ENCODE data around the gene AGAP1.

Gene AGAP1

DNA sequence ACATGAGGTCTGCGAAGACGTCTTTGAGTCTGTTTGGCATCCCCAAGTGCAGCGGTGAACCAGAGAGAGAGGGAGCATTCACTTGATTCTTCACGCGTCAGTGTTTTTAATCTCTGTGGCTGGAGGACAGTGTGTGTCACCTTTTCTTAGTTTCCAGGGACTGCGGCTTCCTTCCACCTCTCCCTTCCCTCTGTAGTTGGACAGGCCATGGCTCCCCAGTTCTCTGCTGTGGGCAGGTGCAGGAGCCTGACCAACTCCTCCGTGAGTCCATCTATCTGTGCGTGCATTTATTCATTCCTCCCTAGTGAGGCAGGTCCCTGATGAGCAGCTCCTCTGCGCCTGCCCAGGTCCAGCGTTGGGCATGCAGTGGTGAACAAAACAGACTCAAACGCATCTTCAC, 42.9 kb downstream of the AGAP1 start:
- no peaks in the 10 kb centered on the region for H3K9me3 ChIP-seq (ENCODE audit: severe bottlenecking)
- peaks cover 11% of the 10 kb centered on the region for H3K4me1 ChIP-seq (ENCODE audit: insufficient read depth, poor library complexity, severe bottlenecking)
- H3K27ac ChIP-seq (ENCODE audit: poor library complexity, severe bottlenecking): no peak overlapping the region
- H3K4me3 ChIP-seq (ENCODE audit: severe bottlenecking): no peak overlapping the region
- DNase-seq (ENCODE audit: low spot score) (no peak), ATAC-seq (ENCODE audit: low read depth) (no peak)
- H3K27me3 ChIP-seq (ENCODE audit: insufficient read depth, poor library complexity, severe bottlenecking): no peaks in the 10 kb centered on the region
- no peaks in the 10 kb centered on the region for H3K36me3 ChIP-seq (ENCODE audit: low read depth)
- TF ChIP-seq, protein P1, sequence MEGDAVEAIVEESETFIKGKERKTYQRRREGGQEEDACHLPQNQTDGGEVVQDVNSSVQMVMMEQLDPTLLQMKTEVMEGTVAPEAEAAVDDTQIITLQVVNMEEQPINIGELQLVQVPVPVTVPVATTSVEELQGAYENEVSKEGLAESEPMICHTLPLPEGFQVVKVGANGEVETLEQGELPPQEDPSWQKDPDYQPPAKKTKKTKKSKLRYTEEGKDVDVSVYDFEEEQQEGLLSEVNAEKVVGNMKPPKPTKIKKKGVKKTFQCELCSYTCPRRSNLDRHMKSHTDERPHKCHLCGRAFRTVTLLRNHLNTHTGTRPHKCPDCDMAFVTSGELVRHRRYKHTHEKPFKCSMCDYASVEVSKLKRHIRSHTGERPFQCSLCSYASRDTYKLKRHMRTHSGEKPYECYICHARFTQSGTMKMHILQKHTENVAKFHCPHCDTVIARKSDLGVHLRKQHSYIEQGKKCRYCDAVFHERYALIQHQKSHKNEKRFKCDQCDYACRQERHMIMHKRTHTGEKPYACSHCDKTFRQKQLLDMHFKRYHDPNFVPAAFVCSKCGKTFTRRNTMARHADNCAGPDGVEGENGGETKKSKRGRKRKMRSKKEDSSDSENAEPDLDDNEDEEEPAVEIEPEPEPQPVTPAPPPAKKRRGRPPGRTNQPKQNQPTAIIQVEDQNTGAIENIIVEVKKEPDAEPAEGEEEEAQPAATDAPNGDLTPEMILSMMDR (IDR thresholded peaks at IDR 0.05; ENCODE audit: poor library complexity, severe bottlenecking): no peak

DNA sequence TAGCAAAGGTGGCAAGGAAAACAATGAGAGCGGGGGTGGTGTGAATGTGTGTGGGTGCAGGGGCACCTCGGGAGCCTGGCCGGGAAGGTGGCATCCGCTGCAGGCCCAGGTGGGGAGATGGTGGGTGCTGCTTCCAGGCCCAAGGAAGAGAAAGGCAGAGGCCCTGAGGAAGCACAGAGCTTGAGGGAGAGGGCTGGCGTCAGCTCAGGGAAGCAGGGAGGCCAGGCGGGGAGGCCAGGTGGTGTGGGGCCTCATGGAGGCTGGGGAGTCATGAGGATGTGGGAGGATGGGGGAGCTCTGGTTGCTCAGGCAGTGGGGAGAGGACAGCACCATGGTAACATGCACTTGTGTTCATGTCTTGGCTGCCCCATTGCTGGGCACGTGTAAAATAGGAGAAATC, 43.3 kb downstream of the AGAP1 start:
- DNase-seq (ENCODE audit: low spot score): no peak
- TF ChIP-seq, protein P1 (IDR thresholded peaks at IDR 0.05; ENCODE audit: poor library complexity, severe bottlenecking): no peak
- Histone ChIP-seq H3K4me3 (ENCODE audit: severe bottlenecking) (no peak overlapping the region), H3K27me3 (ENCODE audit: insufficient read depth, poor library complexity, severe bottlenecking) (no peaks in the 10 kb centered on the region), H3K36me3 (ENCODE audit: low read depth) (no peaks in the 10 kb centered on the region), H3K4me1 (ENCODE audit: insufficient read depth, poor library complexity, severe bottlenecking) (peaks cover 12% of the 10 kb centered on the region), H3K27ac (ENCODE audit: poor library complexity, severe bottlenecking) (no peak overlapping the region), H3K9me3 (ENCODE audit: severe bottlenecking) (no peaks in the 10 kb centered on the region)
- no peak for ATAC-seq (ENCODE audit: low read depth)

DNA sequence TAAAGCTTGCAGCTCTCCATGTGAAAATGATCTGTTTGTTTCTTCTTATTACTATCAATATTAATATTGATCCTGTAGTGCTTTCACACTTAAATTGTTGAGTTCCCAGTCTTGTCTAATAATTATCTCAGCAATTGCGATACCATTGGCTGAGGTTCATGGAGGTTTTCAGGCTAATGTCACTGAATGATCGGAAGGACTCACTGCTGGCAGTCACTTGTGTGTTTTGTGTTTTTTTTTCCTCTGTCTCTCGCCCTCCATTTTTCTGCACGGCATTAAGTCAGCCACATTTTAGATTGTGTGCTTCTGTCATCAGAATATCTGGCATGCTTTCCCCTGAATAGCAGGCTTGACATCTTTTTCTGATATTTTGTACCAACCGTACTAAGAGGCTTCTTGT, 43.7 kb downstream of the AGAP1 start:
- Histone ChIP-seq H3K4me1 (ENCODE audit: insufficient read depth, poor library complexity, severe bottlenecking) (peaks cover 12% of the 10 kb centered on the region), H3K4me3 (ENCODE audit: severe bottlenecking) (no peak overlapping the region), H3K27ac (ENCODE audit: poor library complexity, severe bottlenecking) (no peak overlapping the region), H3K27me3 (ENCODE audit: insufficient read depth, poor library complexity, severe bottlenecking) (no peaks in the 10 kb centered on the region), H3K9me3 (ENCODE audit: severe bottlenecking) (no peaks in the 10 kb centered on the region), H3K36me3 (ENCODE audit: low read depth) (no peaks in the 10 kb centered on the region)
- TF ChIP-seq, protein P1 (IDR thresholded peaks at IDR 0.05; ENCODE audit: poor library complexity, severe bottlenecking): no peak
- DNase-seq (ENCODE audit: low spot score): no peak
- ATAC-seq (ENCODE audit: low read depth): no peak

DNA sequence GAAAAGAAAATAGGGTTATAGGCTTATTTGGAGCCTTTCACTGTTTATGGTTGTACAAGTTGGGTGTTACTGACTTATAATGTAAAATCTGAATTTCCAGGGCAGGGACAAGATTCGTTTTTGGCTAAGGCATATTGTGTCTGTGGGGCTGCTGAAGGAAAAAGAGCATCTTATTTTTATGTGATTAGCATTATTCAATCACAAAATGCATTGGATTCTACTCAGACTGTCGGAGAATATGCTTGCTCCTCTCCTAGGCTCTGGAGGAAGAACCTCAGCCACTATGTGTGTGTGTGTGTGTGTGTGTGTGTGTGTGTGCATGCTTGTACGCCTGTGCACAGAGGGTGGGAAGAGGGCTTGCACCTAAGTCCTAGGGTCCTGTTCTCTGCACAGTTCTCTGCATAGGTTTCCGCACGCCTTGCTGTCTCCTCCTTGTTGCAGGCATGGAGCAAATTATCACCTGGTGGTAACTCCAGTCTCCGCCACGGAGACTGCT, 44.3 kb downstream of the AGAP1 start:
- Histone ChIP-seq H3K36me3 (ENCODE audit: low read depth) (no peaks in the 10 kb centered on the region), H3K4me1 (ENCODE audit: insufficient read depth, poor library complexity, severe bottlenecking) (peaks cover 12% of the 10 kb centered on the region), H3K4me3 (ENCODE audit: severe bottlenecking) (no peak overlapping the region), H3K27me3 (ENCODE audit: insufficient read depth, poor library complexity, severe bottlenecking) (no peaks in the 10 kb centered on the region), H3K9me3 (ENCODE audit: severe bottlenecking) (no peaks in the 10 kb centered on the region), H3K27ac (ENCODE audit: poor library complexity, severe bottlenecking) (no peak overlapping the region)
- ATAC-seq (ENCODE audit: low read depth) (no peak), DNase-seq (ENCODE audit: low spot score) (no peak)
- TF ChIP-seq, protein P1 (IDR thresholded peaks at IDR 0.05; ENCODE audit: poor library complexity, severe bottlenecking): no peak

DNA sequence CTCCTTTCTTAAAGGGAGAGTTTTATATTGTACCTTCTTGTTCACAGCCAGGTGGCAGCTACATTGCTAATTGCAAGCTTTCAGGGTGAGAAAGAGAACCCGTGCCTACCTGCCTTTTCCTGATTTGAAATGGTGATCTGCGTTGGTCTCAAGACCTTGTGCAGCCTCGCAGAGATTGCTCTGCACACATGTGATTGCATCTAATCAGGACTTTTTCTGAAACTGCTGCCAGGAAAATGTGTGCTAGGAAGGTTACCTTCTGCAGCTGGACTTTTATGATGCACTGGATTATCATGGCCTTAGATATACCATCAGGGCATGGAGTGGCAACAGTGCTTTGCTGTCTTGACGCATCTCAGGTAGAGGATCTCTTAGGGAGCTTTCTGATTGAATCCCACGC, 45.1 kb downstream of the AGAP1 start:
- Histone ChIP-seq H3K27ac (ENCODE audit: poor library complexity, severe bottlenecking) (no peak overlapping the region), H3K9me3 (ENCODE audit: severe bottlenecking) (no peaks in the 10 kb centered on the region), H3K27me3 (ENCODE audit: insufficient read depth, poor library complexity, severe bottlenecking) (no peaks in the 10 kb centered on the region), H3K36me3 (ENCODE audit: low read depth) (no peaks in the 10 kb centered on the region), H3K4me3 (ENCODE audit: severe bottlenecking) (no peak overlapping the region), H3K4me1 (ENCODE audit: insufficient read depth, poor library complexity, severe bottlenecking) (peaks cover 12% of the 10 kb centered on the region)
- ATAC-seq (ENCODE audit: low read depth) (no peak), DNase-seq (ENCODE audit: low spot score) (no peak)
- TF ChIP-seq, protein P1 (IDR thresholded peaks at IDR 0.05; ENCODE audit: poor library complexity, severe bottlenecking): no peak

Measured in RWPE2 (cell line).